DND-41 (cell line): ENCODE data around the gene HS3ST1.

Experiments
- ATAC-seq: fragments of 200-7000 bp; cut with Tn5 transposase; 3 replicates; pipeline ENCODE4 v1.9.1; 2021; ENCODE audit warnings: low read depth; ENCODE audit not compliant: insufficient read depth
- DNase-seq: peaks from one replicate; pipeline ENCODE4 v3.0.0-alpha.2; 2020
- H2AFZ ChIP-seq: 2 replicates; pipeline ENCODE4 v1.6.0; 2012; ENCODE audit warnings: low read depth, low read length
- H3K27ac ChIP-seq: 2 replicates; pipeline ENCODE4 v1.5.1; 2012; ENCODE audit warnings: low read length, inconsistent platforms
- H3K27me3 ChIP-seq: fragments of 200-600 bp; sonication (generic); 2 replicates; pipeline ENCODE4 v1.6.0; 2012; ENCODE audit warnings: low read length, mild to moderate bottlenecking, inconsistent platforms; ENCODE audit not compliant: insufficient read depth, poor library complexity
- H3K36me3 ChIP-seq: 2 replicates; pipeline ENCODE4 v1.5.1; 2012; ENCODE audit warnings: low read length, inconsistent platforms; ENCODE audit not compliant: insufficient read depth
- H3K4me1 ChIP-seq: 2 replicates; pipeline ENCODE4 v1.5.1; 2012; ENCODE audit warnings: mild to moderate bottlenecking, low read length; ENCODE audit not compliant: insufficient read depth
- H3K4me2 ChIP-seq: 2 replicates; pipeline ENCODE4 v1.6.0; 2012; ENCODE audit warnings: mild to moderate bottlenecking, moderate library complexity, low read length, inconsistent platforms; ENCODE audit not compliant: insufficient read depth
- H3K4me3 ChIP-seq, 2 experiments: fragments of 200-600 bp in 1 of 2; shearing (Covaris generic) in 1 of 2; 2 replicates each; pipeline ENCODE4 v1.5.1; 2012 to 2016; ENCODE audit warnings: inconsistent platforms in 2 of 2, low read length in 2 of 2, mild to moderate bottlenecking in 2 of 2, low read depth in 1 of 2, moderate library complexity in 1 of 2
- H3K79me2 ChIP-seq: 2 replicates; pipeline ENCODE4 v1.6.0; 2012; ENCODE audit warnings: low read length, inconsistent platforms; ENCODE audit not compliant: insufficient read depth
- H3K9ac ChIP-seq: 2 replicates; pipeline ENCODE4 v1.6.0; 2012; ENCODE audit warnings: low read depth, mild to moderate bottlenecking, inconsistent platforms, low read length, moderate library complexity
- H3K9me3 ChIP-seq: 2 replicates; pipeline ENCODE4 v1.5.1; 2012; ENCODE audit warnings: low read length, moderate library complexity, mild to moderate bottlenecking, inconsistent platforms; ENCODE audit not compliant: insufficient read depth, severe bottlenecking
- H4K20me1 ChIP-seq: 2 replicates; pipeline ENCODE4 v1.6.0; 2012; ENCODE audit warnings: low read length; ENCODE audit not compliant: insufficient read depth
- CTCF ChIP-seq: IDR thresholded peaks from 2 replicates; pipeline ENCODE4 v1.5.1; 2012; ENCODE audit warnings: borderline replicate concordance, low read length, moderate library complexity, mild to moderate bottlenecking; ENCODE audit not compliant: poor library complexity, severe bottlenecking; ENCODE audit errors: extremely low read depth
- EZH2 ChIP-seq: IDR thresholded peaks from 3 replicates; pipeline ENCODE4 v1.6.1; 2012; ENCODE audit warnings: borderline replicate concordance, low read depth, mild to moderate bottlenecking, moderate library complexity, low read length, inconsistent platforms; ENCODE audit not compliant: severe bottlenecking

Gene HS3ST1

GRCh38 chr4:11376571-11376970 lies 52.1 kb downstream of the HS3ST1 start:
- Histone ChIP-seq H3K27ac (no peak overlapping the region), H3K4me2 (no peak overlapping the region), H3K9me3 (no peaks in the 10 kb centered on the region), H3K4me1 (no peaks in the 10 kb centered on the region), H3K79me2 (no peaks in the 10 kb centered on the region), H2AFZ (no peak overlapping the region), H3K36me3 (no peaks in the 10 kb centered on the region), H3K4me3 (no peak overlapping the region), H3K27me3 (no peaks in the 10 kb centered on the region), H3K9ac (no peak overlapping the region), H4K20me1 (no peaks in the 10 kb centered on the region)
- ATAC-seq (no peak), DNase-seq (no peak)
- TF ChIP-seq EZH2 (no peak), CTCF (no peak)

GRCh38 chr4:11376146-11376545 lies 52.5 kb downstream of the HS3ST1 start:
- H3K4me1 ChIP-seq = no peaks in the 10 kb centered on the region
- H3K9me3 ChIP-seq = no peaks in the 10 kb centered on the region
- H3K27ac ChIP-seq = no peak overlapping the region
- H3K27me3 ChIP-seq = no peaks in the 10 kb centered on the region
- H3K4me2 ChIP-seq = no peak overlapping the region
- no peak overlapping the region for H3K9ac ChIP-seq
- no peaks in the 10 kb centered on the region for H3K36me3 ChIP-seq
- no peaks in the 10 kb centered on the region for H4K20me1 ChIP-seq
- TF ChIP-seq CTCF = no peak
- TF ChIP-seq EZH2 = no peak
- no peak overlapping the region for H3K4me3 ChIP-seq
- DNase-seq = no peak
- no peak for ATAC-seq
- H2AFZ ChIP-seq = no peak overlapping the region
- H3K79me2 ChIP-seq = no peaks in the 10 kb centered on the region

- Histone ChIP-seq H3K79me2 (no peaks in the 10 kb centered on the region), H2AFZ (no peak overlapping the region), H3K9me3 (no peaks in the 10 kb centered on the region), H3K4me3 (no peak overlapping the region), H3K9ac (no peak overlapping the region), H3K36me3 (no peaks in the 10 kb centered on the region), H3K27ac (no peak overlapping the region), H4K20me1 (no peaks in the 10 kb centered on the region), H3K4me1 (no peaks in the 10 kb centered on the region), H3K4me2 (no peak overlapping the region), H3K27me3 (no peaks in the 10 kb centered on the region)
- TF ChIP-seq CTCF (no peak), EZH2 (no peak)
- DNase-seq (no peak), ATAC-seq (no peak)
These were observed 60.0 kb downstream of the HS3ST1 start for GRCh38 chr4:11368701-11369115.

GRCh38 chr4:11367371-11367770 lies 61.3 kb downstream of the HS3ST1 start:
- Histone ChIP-seq H3K79me2 (no peaks in the 10 kb centered on the region), H3K4me3 (no peak overlapping the region), H3K4me2 (no peak overlapping the region), H2AFZ (no peak overlapping the region), H3K27me3 (no peaks in the 10 kb centered on the region), H4K20me1 (no peaks in the 10 kb centered on the region), H3K36me3 (no peaks in the 10 kb centered on the region), H3K27ac (no peak overlapping the region), H3K9me3 (no peaks in the 10 kb centered on the region), H3K9ac (no peak overlapping the region), H3K4me1 (no peaks in the 10 kb centered on the region)
- DNase-seq (no peak), ATAC-seq (no peak)
- TF ChIP-seq CTCF (no peak), EZH2 (no peak)
